CD14-positive monocyte (primary cell): ENCODE measurements around the gene MYO1D. TPM values are rescaled to one million over a fixed set of nuclear protein-coding genes. Genes with fewer than 3 reads are reported as not detected.
"Not testable (repeated sequence)": the region's sequence is repeated elsewhere in the genome, so short reads cannot be mapped to it uniquely, and the experiment has no call there.

Experiments
- DNase-seq, 3 donors: peaks; one replicate each; pipeline ENCODE4 v3.0.0-alpha.2; 2011 to 2022
- H2AFZ ChIP-seq: 2 replicates; pipeline ENCODE4 v1.6.0; 2012; ENCODE audit warnings: mild to moderate bottlenecking, low read depth, low read length, inconsistent platforms; ENCODE audit not compliant: insufficient read depth, poor library complexity, severe bottlenecking
- H3K27ac ChIP-seq, 2 donors: 1 replicate in 1 of 2; 2 replicates in 1 of 2; pipeline ENCODE4 v1.5.1; 2012 to 2013; ENCODE audit warnings: low read length in 2 of 2, control low read depth in 1 of 2, inconsistent platforms in 1 of 2, low read depth in 1 of 2, mild to moderate bottlenecking in 1 of 2
- H3K27me3 ChIP-seq, 2 donors: one replicate each; pipeline versions ENCODE4 v1.6.0 to v1.6.1; 2011 to 2013; ENCODE audit warnings: low read length in 2 of 2; ENCODE audit not compliant: control insufficient read depth in 2 of 2, insufficient read depth in 2 of 2
- H3K36me3 ChIP-seq, 2 donors: replicated peaks in 1 of 2; 1 replicate in 1 of 2; 2 replicates in 1 of 2; pipeline versions ENCODE4 v1.5.1 to v1.6.1; 2012 to 2013; ENCODE audit warnings: low read length in 2 of 2, control low read depth in 1 of 2, inconsistent platforms in 1 of 2, mild to moderate bottlenecking in 1 of 2; ENCODE audit not compliant: insufficient read depth in 2 of 2, control insufficient read depth in 1 of 2
- H3K4me1 ChIP-seq, 2 donors: 1 replicate in 1 of 2; 2 replicates in 1 of 2; pipeline versions ENCODE4 v1.5.1 to v1.6.1; 2012 to 2013; ENCODE audit warnings: low read length in 2 of 2, control low read depth in 1 of 2, inconsistent platforms in 1 of 2, mild to moderate bottlenecking in 1 of 2, moderate library complexity in 1 of 2; ENCODE audit not compliant: insufficient read depth in 2 of 2, control insufficient read depth in 1 of 2
- H3K4me2 ChIP-seq: replicated peaks from 2 replicates; pipeline ENCODE3; 2012; ENCODE audit warnings: low read length, moderate library complexity, mild to moderate bottlenecking; ENCODE audit not compliant: poor library complexity, severe bottlenecking; ENCODE audit errors: extremely low read depth
- H3K4me3 ChIP-seq, 3 experiments: fragments of 200-600 bp in 1 of 3; sonication (generic) in 1 of 3; replicated peaks in 1 of 3; 1 replicate in 2 of 3; 2 replicates in 1 of 3; pipeline ENCODE4 v1.5.1; 2011 to 2013; ENCODE audit warnings: low read length in 3 of 3, mild to moderate bottlenecking in 3 of 3, control low read depth in 2 of 3, low read depth in 2 of 3, inconsistent platforms in 1 of 3, moderate library complexity in 1 of 3
- H3K79me2 ChIP-seq: 2 replicates; pipeline ENCODE4 v1.6.0; 2012; ENCODE audit warnings: mild to moderate bottlenecking, control low read depth, inconsistent platforms, low read length, moderate library complexity; ENCODE audit not compliant: insufficient read depth
- H3K9ac ChIP-seq: 2 replicates; pipeline ENCODE4 v1.6.0; 2017; ENCODE audit warnings: low read length, mild to moderate bottlenecking; ENCODE audit not compliant: insufficient read depth, poor library complexity, severe bottlenecking
- H3K9me3 ChIP-seq, 2 donors: replicated peaks in 1 of 2; 1 replicate in 1 of 2; 2 replicates in 1 of 2; pipeline versions ENCODE4 v1.5.1 to v1.6.1; 2012 to 2013; ENCODE audit warnings: low read length in 2 of 2, control low read depth in 1 of 2; ENCODE audit not compliant: control insufficient read depth in 1 of 2, insufficient read depth in 1 of 2
- H4K20me1 ChIP-seq: 2 replicates; pipeline ENCODE4 v1.6.0; 2012; ENCODE audit warnings: mild to moderate bottlenecking, low read length, control low read depth, moderate library complexity; ENCODE audit not compliant: insufficient read depth
- H3K27ac Mint-ChIP-seq, 7 donors: one replicate each; pipeline ENCODE4 v1.8.0; 2020; ENCODE audit warnings: mild to moderate bottlenecking in 7 of 7, mixed read lengths in 7 of 7, moderate library complexity in 6 of 7, inconsistent platforms in 2 of 7
- H3K27me3 Mint-ChIP-seq, 3 donors: one replicate each; pipeline ENCODE4 v1.8.0; 2021 to 2022; ENCODE audit warnings: low read depth in 3 of 3, mild to moderate bottlenecking in 3 of 3, mixed read lengths in 3 of 3, moderate library complexity in 3 of 3, inconsistent platforms in 1 of 3
- H3K36me3 Mint-ChIP-seq, 2 donors: one replicate each; pipeline ENCODE4 v1.8.0; 2020; ENCODE audit warnings: mixed read lengths in 2 of 2, inconsistent platforms in 1 of 2, mild to moderate bottlenecking in 1 of 2
- H3K4me1 Mint-ChIP-seq: one replicate; pipeline ENCODE4 v1.8.0; 2020; ENCODE audit warnings: mild to moderate bottlenecking, mixed read lengths
- H3K4me3 Mint-ChIP-seq, 2 donors: one replicate each; pipeline ENCODE4 v1.8.0; 2020; ENCODE audit warnings: mild to moderate bottlenecking in 2 of 2, mixed read lengths in 2 of 2, moderate library complexity in 1 of 2
- H3K9me3 Mint-ChIP-seq, 7 donors: one replicate each; pipeline ENCODE4 v1.8.0; 2020 to 2022; ENCODE audit warnings: mixed read lengths in 7 of 7, mild to moderate bottlenecking in 6 of 7, moderate library complexity in 6 of 7, inconsistent platforms in 2 of 7
- CTCF ChIP-seq: fragments of 200-600 bp; IDR thresholded peaks from one replicate; pipeline ENCODE4 v1.8.0; 2022; ENCODE audit warnings: antibody characterized with exemption, mild to moderate bottlenecking
- WGBS: methylation state at CpG from one replicate; pipeline ENCODE4 v1.1.5; 2013; ENCODE audit warnings: missing lambda C conversion rate; ENCODE audit not compliant: insufficient coverage; 5-methylcytosine and 5-hydroxymethylcytosine counted together
- intact Hi-C, 2 donors: fragments of 100-400 bp; cut with micrococcal nuclease; formaldehyde crosslinking; loops; one replicate each; pipeline versions ENCODE4 v1.15.0 to v1.15.1; 2023
- polyA plus RNA-seq, 3 donors: library from polyadenylated mRNA; depleted of rRNA in 1 of 3; unstranded in 2 of 3; stranded (reverse) in 1 of 3; fragments of 300-500 nt in 2 of 3; fragments of >200 nt in 1 of 3; fragmentation: Illumina TruSeq in 2 of 3; gene quantifications; 1 replicate in 2 of 3; 2 replicates in 1 of 3; pipeline ENCODE4 v1.2.3, GENCODE V29; 2012 to 2021

MYO1D gene
- polyA plus RNA-seq, 3 donors = 0.22 to 0.39 (median 0.26) TPM

- no peak for TF ChIP-seq CTCF
- Histone ChIP-seq H4K20me1 (no peaks in the 10 kb centered on the region), H3K27ac (no peak overlapping the region), H3K9me3 (no peaks in the 10 kb centered on the region), H3K4me3 (no peak overlapping the region), H2AFZ (no peak overlapping the region), H3K36me3 (no peaks in the 10 kb centered on the region), H3K27me3 (peaks cover 6 to 12% of the 10 kb centered on the region in 2 donors), H3K79me2 (no peaks in the 10 kb centered on the region), H3K4me1 (peaks cover 2 to 3% of the 10 kb centered on the region in 2 donors), H3K9ac (no peak overlapping the region), H3K4me2 (no peak overlapping the region)
- Mint-ChIP-seq H3K27me3 (peaks cover 27 to 37% (median 31%) of the 10 kb centered on the region in 3 donors), H3K4me3 (no peak overlapping the region), H3K4me1 (peaks cover 7% of the 10 kb centered on the region), H3K27ac (peak overlapping the region in 1 of 7 donors; percentile 57), H3K9me3 (peaks cover 0 to 5% (median 0%) of the 10 kb centered on the region in 7 donors), H3K36me3 (peaks cover 4 to 10% of the 10 kb centered on the region in 2 donors)
- intact Hi-C loops = loop anchor here in 1 of 2 donors (10.0 kb wide), 1 partner anchor 50 kb away; no protein-coding TSS in a partner anchor
- no CpG with 5 or more reads among the region's 4 CpGs for WGBS
- no peak for DNase-seq
Measured at GRCh38 chr17:32525122-32525521, 351.8 kb downstream of the MYO1D start.

GRCh38 chr17:32524553-32524880 is 352.4 kb downstream of the MYO1D start:
- not testable (repeated sequence) for H3K27ac ChIP-seq, H3K36me3 ChIP-seq, DNase-seq, H4K20me1 ChIP-seq, H3K9me3 ChIP-seq, H3K79me2 ChIP-seq, H3K4me1 ChIP-seq, H3K4me2 ChIP-seq, H3K4me3 Mint-ChIP-seq, H3K9ac ChIP-seq, H2AFZ ChIP-seq, H3K27ac Mint-ChIP-seq, H3K4me3 ChIP-seq
- intact Hi-C loops = loop anchor here in 1 of 2 donors (10.0 kb wide), 1 partner anchor 50 kb away; no protein-coding TSS in a partner anchor
- H3K9me3 Mint-ChIP-seq = peaks cover 0 to 10% (median 0%) of the 10 kb centered on the region in 7 donors
- no CpG with 5 or more reads among the region's 6 CpGs for WGBS
- peaks cover 12 to 18% of the 10 kb centered on the region in 2 donors for H3K27me3 ChIP-seq
- peaks cover 33 to 43% (median 34%) of the 10 kb centered on the region in 3 donors for H3K27me3 Mint-ChIP-seq
- peaks cover 13% of the 10 kb centered on the region for H3K4me1 Mint-ChIP-seq
- H3K36me3 Mint-ChIP-seq = peaks cover 6 to 15% of the 10 kb centered on the region in 2 donors
